Progenitor cell of endocrine pancreas (in vitro differentiated cells): ENCODE data around the gene DIPK2A. TPM values are rescaled to one million over a fixed set of nuclear protein-coding genes. Genes with fewer than 3 reads are reported as not detected.

ENCODE experiments used
- DNase-seq: peaks from one replicate; pipeline ENCODE4 v3.0.0; 2021; ENCODE audit warnings: low spot score; ENCODE audit not compliant: unreplicated experiment
- H3K27ac Mint-ChIP-seq: 2 replicates; pipeline ENCODE4 v1.8.0; 2021; ENCODE audit warnings: mild to moderate bottlenecking, moderate library complexity, mixed read lengths
- H3K27me3 Mint-ChIP-seq: 2 replicates; pipeline ENCODE4 v1.8.0; 2021; ENCODE audit warnings: mixed read lengths
- H3K36me3 Mint-ChIP-seq: 2 replicates; pipeline ENCODE4 v1.8.0; 2022; ENCODE audit warnings: mixed read lengths; ENCODE audit not compliant: insufficient read depth
- H3K4me1 Mint-ChIP-seq: 2 replicates; pipeline ENCODE4 v1.8.0; 2021; ENCODE audit warnings: low read depth, mixed read lengths
- H3K4me3 Mint-ChIP-seq: 2 replicates; pipeline ENCODE4 v1.8.0; 2021; ENCODE audit warnings: low read depth, mild to moderate bottlenecking, moderate library complexity, mixed read lengths
- H3K9me3 Mint-ChIP-seq: 2 replicates; pipeline ENCODE4 v1.8.0; 2021; ENCODE audit warnings: low read depth, mixed read lengths
- CTCF ChIP-seq: fragments of 200-600 bp; sonication (generic); IDR thresholded peaks from one replicate; pipeline ENCODE4 v1.5.0; 2021; ENCODE audit warnings: antibody characterized with exemption, mild to moderate bottlenecking; ENCODE audit not compliant: unreplicated experiment
- total RNA-seq: library from RNA; stranded (reverse); gene quantifications from 2 replicates; pipeline ENCODE4 v1.2.1, GENCODE V29; 2021

The DIPK2A gene
- total RNA-seq, 1 donor from 2014 or later = 37.0 TPM

- Mint-ChIP-seq H3K27ac (no peak overlapping the region), H3K9me3 (peaks cover 11% of the 10 kb centered on the region), H3K4me3 (no peak overlapping the region), H3K4me1 (no peaks in the 10 kb centered on the region), H3K36me3 (no peaks in the 10 kb centered on the region), H3K27me3 (no peaks in the 10 kb centered on the region)
- no peak for DNase-seq
- TF ChIP-seq CTCF = no peak
Measured at GRCh38 chr3:143934791-143935190, 36.8 kb upstream of the DIPK2A start.

GRCh38 chr3:143935678-143936077 lies 35.9 kb upstream of the DIPK2A start:
- no peak for DNase-seq
- no peak overlapping the region for H3K27ac Mint-ChIP-seq
- H3K4me1 Mint-ChIP-seq = no peaks in the 10 kb centered on the region
- peaks cover 11% of the 10 kb centered on the region for H3K9me3 Mint-ChIP-seq
- no peak for TF ChIP-seq CTCF
- no peaks in the 10 kb centered on the region for H3K27me3 Mint-ChIP-seq
- H3K36me3 Mint-ChIP-seq = no peaks in the 10 kb centered on the region
- no peak overlapping the region for H3K4me3 Mint-ChIP-seq

- H3K27me3 Mint-ChIP-seq = no peaks in the 10 kb centered on the region
- DNase-seq = no peak
- no peak overlapping the region for H3K4me3 Mint-ChIP-seq
- no peaks in the 10 kb centered on the region for H3K36me3 Mint-ChIP-seq
- H3K27ac Mint-ChIP-seq = no peak overlapping the region
- peaks cover 3% of the 10 kb centered on the region for H3K4me1 Mint-ChIP-seq
- no peak for TF ChIP-seq CTCF
- H3K9me3 Mint-ChIP-seq = no peaks in the 10 kb centered on the region
Measured at GRCh38 chr3:143950810-143951209, 20.8 kb upstream of the DIPK2A start.

GRCh38 chr3:143951351-143951971 lies 20.2 kb upstream of the DIPK2A start:
- H3K4me1 Mint-ChIP-seq = peaks cover 4% of the 10 kb centered on the region

GRCh38 chr3:143952569-143953072 lies 19.0 kb upstream of the DIPK2A start:
- H3K36me3 Mint-ChIP-seq = no peaks in the 10 kb centered on the region
- peak; percentile 20 for TF ChIP-seq CTCF
- no peaks in the 10 kb centered on the region for H3K27me3 Mint-ChIP-seq
- H3K9me3 Mint-ChIP-seq = no peaks in the 10 kb centered on the region
- H3K4me3 Mint-ChIP-seq = no peak overlapping the region
- H3K27ac Mint-ChIP-seq = no peak overlapping the region
- DNase-seq = no peak
- peaks cover 4% of the 10 kb centered on the region for H3K4me1 Mint-ChIP-seq

More at GRCh38 chr3:143951351-143951971, 20.2 kb upstream of the DIPK2A start:
- H3K27ac Mint-ChIP-seq = no peak overlapping the region
- DNase-seq = no peak
- H3K4me3 Mint-ChIP-seq = no peak overlapping the region
- H3K27me3 Mint-ChIP-seq = no peaks in the 10 kb centered on the region
- peak; percentile 62 for TF ChIP-seq CTCF
- H3K36me3 Mint-ChIP-seq = no peaks in the 10 kb centered on the region
- H3K9me3 Mint-ChIP-seq = no peaks in the 10 kb centered on the region
